GM19043 (cell line): ENCODE measurements around the gene PDZRN3.

Source experiments
- ATAC-seq: cut with Tn5 transposase; IDR thresholded peaks from one replicate; pipeline ENCODE4 v1.9.1; 2021; ENCODE audit warnings: low read depth; ENCODE audit not compliant: unreplicated experiment

Gene PDZRN3

GRCh38 chr3:73624017-73624820 is 522 bp downstream of the PDZRN3 start:
- no peak for ATAC-seq

DNA sequence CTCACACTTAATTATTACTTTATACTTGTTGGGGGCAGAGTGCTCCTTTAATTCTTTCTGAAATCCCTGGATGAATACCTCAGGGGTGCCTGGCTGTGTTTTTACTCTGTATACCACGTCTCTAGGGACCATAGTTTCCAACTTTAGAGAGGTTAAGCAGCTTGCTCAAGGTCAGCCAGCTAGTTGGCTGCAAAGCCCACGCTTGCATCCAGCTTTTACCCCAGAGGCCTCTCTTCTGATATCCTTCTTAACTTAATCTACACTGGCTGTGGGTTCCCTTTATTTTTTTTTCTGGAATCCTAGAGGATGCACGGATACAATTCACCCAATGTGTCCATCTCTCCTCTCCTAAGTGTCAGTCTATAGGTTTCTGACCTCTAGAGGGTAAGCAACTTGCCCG is 1.4 kb downstream of the PDZRN3 start:
- no peak for ATAC-seq

- ATAC-seq, result no peak
Measured at GRCh38 chr3:73622091-73622805, 2.5 kb downstream of the PDZRN3 start.

GRCh38 chr3:73621388-73621787 is 3.4 kb downstream of the PDZRN3 start:
- ATAC-seq, result no peak

- ATAC-seq, result no peak
Measured at GRCh38 chr3:73618461-73618860, 6.3 kb downstream of the PDZRN3 start.

GRCh38 chr3:73616056-73616455 is 8.7 kb downstream of the PDZRN3 start:
- no peak for ATAC-seq

- no peak for ATAC-seq
Measured at GRCh38 chr3:73614419-73614818, 10.3 kb downstream of the PDZRN3 start.

DNA sequence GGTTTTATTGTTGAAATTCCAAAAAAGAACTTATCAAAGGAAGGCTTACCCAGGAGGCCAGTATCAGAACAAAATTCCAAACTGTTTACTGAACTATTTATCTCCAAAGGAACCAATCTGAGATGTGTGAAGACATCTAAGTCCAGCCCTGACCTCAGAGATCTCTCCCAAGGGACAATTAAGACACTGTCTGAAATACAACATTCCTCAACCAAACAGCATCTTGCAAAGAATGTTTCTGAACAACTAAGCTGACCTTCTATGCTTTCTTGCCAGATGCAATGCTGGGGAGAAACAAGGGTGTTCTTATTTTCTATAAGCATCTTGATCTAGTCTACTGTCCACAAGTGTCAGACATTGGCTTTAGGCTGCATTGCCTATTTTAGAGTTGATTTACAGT is 13.6 kb downstream of the PDZRN3 start:
- ATAC-seq, result no peak

DNA sequence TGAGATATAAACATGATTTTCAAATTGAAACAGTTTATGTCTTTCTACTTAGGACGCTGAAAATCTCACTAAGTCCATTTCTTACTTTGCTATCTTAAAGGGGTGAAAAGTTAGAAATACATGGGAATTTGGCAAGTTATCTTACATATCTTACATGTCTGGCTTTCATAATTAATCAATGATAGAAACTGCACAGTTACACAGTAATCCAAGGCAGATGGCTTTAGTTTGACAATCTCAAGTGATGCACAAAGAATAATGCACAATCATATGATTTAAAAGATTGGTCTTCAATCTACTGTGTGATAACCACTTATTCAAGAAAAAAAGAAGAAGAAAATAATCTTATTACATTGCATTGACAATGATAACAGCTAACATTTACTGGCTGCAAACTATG is 14.2 kb downstream of the PDZRN3 start:
- no peak for ATAC-seq

DNA sequence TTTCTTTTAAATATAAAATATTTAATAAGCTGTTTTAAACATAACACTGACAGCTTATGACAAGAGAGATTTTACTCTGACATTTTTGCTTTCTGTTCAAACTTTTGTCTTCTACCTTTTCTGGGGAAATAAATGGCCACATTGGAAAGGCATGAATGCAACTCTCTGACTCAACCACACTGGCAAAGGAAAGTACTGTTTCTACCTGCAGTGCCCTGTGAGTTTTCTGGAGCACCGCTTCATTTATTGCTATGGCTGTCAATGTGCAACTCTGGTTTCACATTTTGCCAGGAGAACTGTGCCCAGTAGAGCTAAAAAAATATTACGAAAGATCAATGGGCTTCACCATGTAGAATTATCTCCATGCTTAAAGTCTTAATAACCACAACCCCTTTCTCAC is 15.1 kb downstream of the PDZRN3 start:
- no peak for ATAC-seq

DNA sequence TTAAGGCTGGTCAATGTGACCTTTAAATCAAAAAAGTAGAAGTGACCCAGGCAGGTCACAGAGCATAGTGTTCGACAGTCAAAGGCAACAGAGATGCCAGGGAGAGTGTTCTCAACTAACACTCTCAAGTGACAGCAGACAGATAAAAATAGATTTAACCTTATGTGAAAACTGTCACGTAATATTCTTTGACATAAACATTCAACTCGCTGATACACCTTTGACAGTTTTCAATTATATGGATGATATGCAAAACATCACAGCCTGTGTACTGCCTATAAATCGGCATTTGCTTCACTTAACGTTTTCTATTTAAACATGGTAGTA is 15.5 kb downstream of the PDZRN3 start:
- no peak for ATAC-seq

DNA sequence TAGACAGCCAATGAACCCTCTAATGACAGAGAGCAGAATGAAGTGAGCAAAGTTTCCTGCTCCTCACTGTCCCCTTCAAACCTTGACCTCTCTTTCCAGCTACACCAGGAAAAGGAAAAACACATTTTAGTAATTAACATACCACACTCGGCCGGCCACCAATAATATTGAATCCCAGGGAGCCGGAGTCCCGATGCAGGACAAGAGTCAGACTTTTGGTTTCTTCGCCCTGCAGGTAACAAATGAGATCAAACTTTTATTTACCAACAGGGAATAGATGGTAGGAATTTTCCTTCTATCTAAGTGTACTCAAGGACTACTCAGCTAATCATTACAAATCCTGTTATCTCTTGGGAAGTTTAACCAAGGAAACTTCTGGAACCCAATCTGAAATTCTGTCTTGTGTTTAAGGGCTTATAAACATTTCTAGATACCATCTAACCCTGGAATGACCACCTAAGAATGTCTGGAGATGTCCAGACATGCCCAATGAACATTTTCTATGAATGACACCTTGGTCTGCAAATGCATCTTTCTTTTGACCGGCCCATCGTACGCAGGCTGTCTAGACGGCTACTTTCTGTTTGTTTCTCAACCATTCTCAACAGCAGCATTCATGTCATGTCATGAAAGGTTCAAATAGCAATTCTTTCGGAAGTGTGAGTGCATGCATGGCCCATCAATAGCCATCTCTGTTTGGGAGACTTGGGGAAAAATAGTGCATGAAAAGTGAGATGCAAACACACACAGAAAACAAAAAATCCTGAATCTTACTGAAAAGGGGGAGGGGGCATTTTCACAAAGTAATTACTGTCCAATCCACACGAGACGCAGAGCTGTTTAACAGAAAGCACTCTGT is 16.1 kb downstream of the PDZRN3 start:
- no peak for ATAC-seq

GRCh38 chr3:73605861-73606260 is 18.9 kb downstream of the PDZRN3 start:
- ATAC-seq, result no peak

DNA sequence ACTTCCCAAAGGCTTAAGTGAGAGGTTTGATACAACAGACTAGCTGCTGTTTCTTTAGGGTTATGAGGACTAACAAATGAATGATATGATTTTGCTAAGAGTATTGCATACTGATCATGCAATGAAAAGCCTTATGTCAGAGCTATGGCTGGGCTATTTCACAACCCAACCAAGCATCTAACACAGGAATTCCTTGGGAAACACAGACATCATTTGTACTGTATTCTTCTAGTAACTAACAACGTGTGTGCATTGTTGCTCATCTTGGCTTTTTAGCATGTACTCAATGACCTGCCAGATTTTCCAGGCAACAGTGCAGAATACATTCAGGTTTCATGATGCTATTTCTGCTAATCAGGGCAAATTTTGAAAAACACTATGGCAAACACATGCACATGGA is 19.3 kb downstream of the PDZRN3 start:
- no peak for ATAC-seq

GRCh38 chr3:73604451-73604850 is 20.3 kb downstream of the PDZRN3 start:
- no peak for ATAC-seq

DNA sequence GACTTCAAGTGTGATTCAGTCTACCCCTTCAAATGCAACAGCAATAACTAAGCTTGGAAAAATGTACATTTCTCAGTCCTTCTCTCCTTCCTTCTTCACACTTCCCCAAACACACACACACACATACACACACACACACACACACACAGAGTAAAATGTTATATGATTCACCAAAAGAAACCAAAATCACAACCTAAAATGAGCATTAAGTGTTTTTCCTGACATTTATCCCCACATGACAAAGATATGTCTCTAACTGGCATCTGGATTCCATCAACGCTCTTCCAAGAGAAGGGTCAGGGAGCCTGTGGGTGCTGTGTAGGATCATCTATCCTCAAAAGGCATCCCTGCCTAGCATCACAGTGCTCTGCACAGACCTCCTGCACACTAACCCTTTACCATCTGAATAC is 21.0 kb downstream of the PDZRN3 start:
- no peak for ATAC-seq

DNA sequence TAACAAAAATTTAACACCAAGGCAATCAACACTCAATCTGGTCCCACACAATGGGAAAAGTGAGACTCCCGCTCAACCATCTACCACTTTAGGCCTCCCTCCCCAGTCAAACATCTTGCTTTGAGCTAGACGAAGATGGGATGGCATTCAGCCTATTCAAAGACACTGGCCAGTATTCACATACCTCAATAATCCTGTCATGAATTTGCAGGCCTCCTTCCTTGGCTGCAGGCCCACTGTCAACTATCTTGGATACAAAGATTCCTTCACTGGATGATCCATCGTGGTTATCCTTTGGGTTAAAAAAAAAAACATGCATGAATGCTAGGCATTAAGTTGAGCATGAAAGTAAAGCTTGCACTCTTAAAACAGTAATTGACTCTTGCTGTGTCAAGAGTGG is 22.6 kb downstream of the PDZRN3 start:
- ATAC-seq, result no peak

- ATAC-seq, result no peak
Measured at GRCh38 chr3:73601481-73601880, 23.3 kb downstream of the PDZRN3 start.

- ATAC-seq, result no peak
Measured at GRCh38 chr3:73601011-73601410, 23.7 kb downstream of the PDZRN3 start.

GRCh38 chr3:73600293-73600938 is 24.3 kb downstream of the PDZRN3 start:
- ATAC-seq, result no peak

GRCh38 chr3:73599605-73600004 is 25.1 kb downstream of the PDZRN3 start:
- no peak for ATAC-seq
